Keratinocyte (primary cell): ENCODE results near the gene CASP7. TPM values are rescaled to one million over a fixed set of nuclear protein-coding genes. Genes with fewer than 3 reads are reported as not detected.
A peak's percentile ranks its signal among the peaks of the same experiment; 100 is the strongest.

Source experiments
- DNase-seq: peaks from one replicate; pipeline ENCODE4 v3.0.0-alpha.2; 2011; ENCODE audit warnings: low read depth, missing footprints, low spot score
- FAIRE-seq: peaks from 2 replicates; lab custom pipeline; 2011; peaks lifted over from hg19 to GRCh38; lab: Jason Lieb, UNC
- H2AFZ ChIP-seq: 2 replicates; pipeline ENCODE4 v1.6.0; 2012; ENCODE audit warnings: low read length, control low read depth, inconsistent platforms; ENCODE audit not compliant: control insufficient read depth
- H3K27ac ChIP-seq: 2 replicates; pipeline ENCODE4 v1.5.1; 2011; ENCODE audit warnings: low read length; ENCODE audit not compliant: control insufficient read depth, insufficient read depth
- H3K27me3 ChIP-seq: 3 replicates; pipeline ENCODE4 v1.6.0; 2011; ENCODE audit warnings: low read length; ENCODE audit not compliant: control insufficient read depth, insufficient read depth; ENCODE audit errors: extremely low read depth
- H3K36me3 ChIP-seq, 2 experiments: 2 replicates in 1 of 2; 3 replicates in 1 of 2; pipeline ENCODE4 v1.5.1; 2011; ENCODE audit warnings: low read length in 2 of 2, mild to moderate bottlenecking in 1 of 2; ENCODE audit not compliant: control insufficient read depth in 2 of 2, insufficient read depth in 2 of 2; ENCODE audit errors: extremely low read depth in 1 of 2
- H3K4me1 ChIP-seq: 3 replicates; pipeline ENCODE4 v1.5.1; 2011; ENCODE audit warnings: low read length; ENCODE audit not compliant: control insufficient read depth, insufficient read depth; ENCODE audit errors: extremely low read depth
- H3K4me2 ChIP-seq: 3 replicates; pipeline ENCODE4 v1.6.0; 2011; ENCODE audit warnings: low read depth, low read length; ENCODE audit not compliant: control insufficient read depth, insufficient read depth; ENCODE audit errors: extremely low read depth
- H3K4me3 ChIP-seq, 3 experiments: fragments of 200-600 bp in 1 of 3; sonication (generic) in 1 of 3; 2 replicates in 2 of 3; 3 replicates in 1 of 3; pipeline ENCODE4 v1.5.1; 2011 to 2016; ENCODE audit warnings: low read length in 3 of 3, mild to moderate bottlenecking in 3 of 3, control low read depth in 2 of 3, inconsistent platforms in 1 of 3, low read depth in 1 of 3, mixed read lengths in 1 of 3, mixed run types in 1 of 3, moderate library complexity in 1 of 3; ENCODE audit not compliant: control insufficient read depth in 2 of 3, insufficient read depth in 2 of 3; ENCODE audit errors: extremely low read depth in 1 of 3
- H3K79me2 ChIP-seq: 2 replicates; pipeline ENCODE4 v1.6.0; 2012; ENCODE audit warnings: low read length; ENCODE audit not compliant: control insufficient read depth, insufficient read depth
- H3K9ac ChIP-seq: 3 replicates; pipeline ENCODE4 v1.6.0; 2011; ENCODE audit warnings: low read length; ENCODE audit not compliant: control insufficient read depth, insufficient read depth; ENCODE audit errors: extremely low read depth
- H3K9me1 ChIP-seq: 3 replicates; pipeline ENCODE4 v1.6.0; 2011; ENCODE audit warnings: low read length; ENCODE audit not compliant: control insufficient read depth, insufficient read depth; ENCODE audit errors: extremely low read depth
- H3K9me3 ChIP-seq: 2 replicates; pipeline ENCODE4 v1.5.1; 2012; ENCODE audit warnings: low read depth, low read length; ENCODE audit not compliant: control insufficient read depth
- H4K20me1 ChIP-seq: 3 replicates; pipeline ENCODE4 v1.6.0; 2011; ENCODE audit warnings: low read length; ENCODE audit not compliant: control insufficient read depth, insufficient read depth; ENCODE audit errors: extremely low read depth
- CTCF ChIP-seq, 3 experiments: IDR thresholded peaks in 1 of 3; conservative IDR thresholded peaks in 1 of 3; optimal IDR thresholded peaks in 1 of 3; 2 replicates in 2 of 3; 3 replicates in 1 of 3; pipeline versions ENCODE3 to v1.5.1; 2011; ENCODE audit warnings: low read length in 3 of 3, mild to moderate bottlenecking in 3 of 3, moderate library complexity in 2 of 3, control low read depth in 1 of 3, inconsistent platforms in 1 of 3; ENCODE audit not compliant: insufficient read depth in 2 of 3; ENCODE audit errors: extremely low read depth in 1 of 3
- EZH2 ChIP-seq: IDR thresholded peaks from one replicate; pipeline ENCODE4 v1.6.1; 2012; ENCODE audit warnings: inconsistent platforms, mild to moderate bottlenecking, low read length, moderate library complexity
- dilution Hi-C: fragments of 300-500 bp; cut with MboI; formaldehyde crosslinking; loops from one replicate; pipeline ENCODE4 v1.7.0; 2020; ENCODE audit warnings: low sequenced_read_pairs; ENCODE audit not compliant: extremely low pct_ligation_motif_present
- polyA plus RNA-seq, 5 experiments: library from polyadenylated mRNA; depleted of rRNA in 3 of 5; stranded (reverse) in 3 of 5; stranded (forward) in 1 of 5; unstranded in 1 of 5; fragments of >200 nt; gene quantifications; 1 replicate in 1 of 5; 2 replicates in 3 of 5; 3 replicates in 1 of 5; pipeline versions ENCODE4 v1.2.1 to v1.2.3, GENCODE V29; 2011 to 2012; ENCODE audit warnings: missing spikeins in 2 of 5, low read depth in 1 of 5, low replicate concordance in 1 of 5

The CASP7 gene
- polyA plus RNA-seq, 1 donor (not counting 4 experiments of a cell fraction or from before 2014, with no cell fraction given), result 23.2 TPM

- Histone ChIP-seq H2AFZ (no peak overlapping the region), H3K27me3 (no peaks in the 10 kb centered on the region), H3K36me3 (peaks cover 0 to 1% of the 10 kb centered on the region in 2 experiments), H3K9me1 (no peaks in the 10 kb centered on the region), H3K4me2 (no peak overlapping the region), H3K9me3 (no peaks in the 10 kb centered on the region), H4K20me1 (no peaks in the 10 kb centered on the region), H3K4me1 (peaks cover 10% of the 10 kb centered on the region), H3K9ac (no peak overlapping the region), H3K4me3 (peak overlapping the region in 1 of 3 experiments; percentile 95), H3K79me2 (peaks cover 39% of the 10 kb centered on the region), H3K27ac (no peak overlapping the region)
- dilution Hi-C loops, result no loop called here
- no peak for TF ChIP-seq CTCF (optimal IDR thresholded peaks at IDR 0.05 in 1 of 3, IDR thresholded peaks at IDR 0.05 in 1 of 3, conservative IDR thresholded peaks at IDR 0.05 in 1 of 3; ENCODE audit: extremely low read depth in 1 of 3, insufficient read depth in 2 of 3, low read length in 3 of 3)
- TF ChIP-seq EZH2, result no peak
- no peak for DNase-seq
- FAIRE-seq, result no peak
These were observed 2.1 kb downstream of the CASP7 start for GRCh38 chr10:113681533-113682470.

- Histone ChIP-seq H3K9me1 (no peaks in the 10 kb centered on the region), H3K36me3 (peaks cover 0 to 1% of the 10 kb centered on the region in 2 experiments), H3K4me3 (no peak overlapping the region), H3K4me2 (no peak overlapping the region), H3K79me2 (peaks cover 44% of the 10 kb centered on the region), H3K9ac (no peak overlapping the region), H2AFZ (no peak overlapping the region), H3K4me1 (peaks cover 10% of the 10 kb centered on the region), H3K9me3 (no peaks in the 10 kb centered on the region), H4K20me1 (no peaks in the 10 kb centered on the region), H3K27me3 (no peaks in the 10 kb centered on the region), H3K27ac (no peak overlapping the region)
- dilution Hi-C loops, result no loop called here
- TF ChIP-seq EZH2 (no peak), CTCF (optimal IDR thresholded peaks at IDR 0.05 in 1 of 3, IDR thresholded peaks at IDR 0.05 in 1 of 3, conservative IDR thresholded peaks at IDR 0.05 in 1 of 3; ENCODE audit: extremely low read depth in 1 of 3, insufficient read depth in 2 of 3, low read length in 3 of 3) (no peak)
- DNase-seq (no peak), FAIRE-seq (no peak)
These were observed 3.6 kb downstream of the CASP7 start for GRCh38 chr10:113683300-113683699.
